GM10248 (cell line): ENCODE data around the gene CRIP2.

Experiments
- CTCF ChIA-PET: fragments of 300-600 bp; sonication (Branson Sonifier 250); formaldehyde crosslinking; extraction: SDS; loops from one replicate; lab custom pipeline; 2021; ENCODE audit warnings: antibody characterized with exemption; lab: Yijun Ruan, JAX
- POLR2A ChIA-PET: fragments of 350-650 bp; sonication (Branson Sonifier 250); formaldehyde crosslinking; extraction: SDS; loops from one replicate; lab custom pipeline; 2020; ENCODE audit warnings: antibody characterized with exemption; lab: Yijun Ruan, JAX
- DNase-seq: peaks from one replicate; pipeline ENCODE4 v3.0.0; 2012; ENCODE audit errors: extremely low spot score
- TF ChIP-seq, protein P1 (sequence below): IDR thresholded peaks from 2 replicates; pipeline ENCODE4 v1.5.1; 2012; ENCODE audit warnings: mild to moderate bottlenecking, low read depth; ENCODE audit errors: extremely low read depth, missing control alignments, control extremely low read depth

The CRIP2 gene

GRCh38 chr14:105473033-105473676 lies 1.5 kb upstream of the CRIP2 start:
- ChIA-PET POLR2A (no interaction called here), CTCF (interaction anchor here (4.9 kb wide), 1 partner anchor 8 kb away, joined by 35 read pairs; no protein-coding TSS in a partner anchor)
- TF ChIP-seq, protein P1, sequence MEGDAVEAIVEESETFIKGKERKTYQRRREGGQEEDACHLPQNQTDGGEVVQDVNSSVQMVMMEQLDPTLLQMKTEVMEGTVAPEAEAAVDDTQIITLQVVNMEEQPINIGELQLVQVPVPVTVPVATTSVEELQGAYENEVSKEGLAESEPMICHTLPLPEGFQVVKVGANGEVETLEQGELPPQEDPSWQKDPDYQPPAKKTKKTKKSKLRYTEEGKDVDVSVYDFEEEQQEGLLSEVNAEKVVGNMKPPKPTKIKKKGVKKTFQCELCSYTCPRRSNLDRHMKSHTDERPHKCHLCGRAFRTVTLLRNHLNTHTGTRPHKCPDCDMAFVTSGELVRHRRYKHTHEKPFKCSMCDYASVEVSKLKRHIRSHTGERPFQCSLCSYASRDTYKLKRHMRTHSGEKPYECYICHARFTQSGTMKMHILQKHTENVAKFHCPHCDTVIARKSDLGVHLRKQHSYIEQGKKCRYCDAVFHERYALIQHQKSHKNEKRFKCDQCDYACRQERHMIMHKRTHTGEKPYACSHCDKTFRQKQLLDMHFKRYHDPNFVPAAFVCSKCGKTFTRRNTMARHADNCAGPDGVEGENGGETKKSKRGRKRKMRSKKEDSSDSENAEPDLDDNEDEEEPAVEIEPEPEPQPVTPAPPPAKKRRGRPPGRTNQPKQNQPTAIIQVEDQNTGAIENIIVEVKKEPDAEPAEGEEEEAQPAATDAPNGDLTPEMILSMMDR, result no peak
- DNase-seq, result no peak

DNA sequence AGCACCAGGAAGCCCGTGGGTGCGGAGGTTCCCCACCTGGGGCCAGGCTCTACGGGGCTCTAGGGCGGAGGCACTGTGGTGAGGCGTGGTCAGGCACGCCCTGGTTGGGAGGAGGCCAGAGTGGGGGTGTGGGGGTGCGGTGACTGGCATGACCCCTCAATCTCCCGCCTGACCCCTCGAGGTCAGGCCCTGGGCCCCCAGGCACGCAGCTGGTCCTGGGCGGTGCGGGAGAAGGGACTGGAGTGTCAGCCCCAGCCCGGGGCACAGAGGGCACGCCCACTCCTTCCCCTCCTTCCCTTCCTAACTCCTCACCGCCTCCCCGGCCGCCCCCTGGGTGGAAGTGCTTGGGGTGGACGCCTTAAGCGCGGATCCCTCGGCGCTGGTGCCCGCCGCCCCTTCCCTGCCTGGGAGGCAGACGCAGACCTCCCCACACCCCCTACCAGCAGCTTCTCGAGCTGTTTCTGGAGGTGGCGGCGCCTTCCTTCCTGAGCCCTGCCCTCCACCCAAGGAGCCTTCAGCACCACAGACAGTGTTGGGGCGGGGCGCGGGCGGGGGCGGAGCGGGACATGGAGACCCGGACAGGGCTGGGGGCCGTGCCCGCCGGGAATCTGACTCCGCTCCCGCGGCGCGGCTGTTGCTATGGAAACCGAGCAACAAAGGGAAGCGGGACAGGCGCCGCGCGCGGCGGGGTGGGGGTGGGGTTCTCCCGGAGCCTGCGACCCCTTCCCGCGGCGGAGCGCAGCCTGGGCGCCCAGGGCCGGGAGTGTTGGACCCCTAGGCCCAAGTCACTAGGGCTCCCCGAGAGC lies 741 bp upstream of the CRIP2 start:
- TF ChIP-seq, protein P1, result no peak
- peak; percentile 66 for DNase-seq
- ChIA-PET POLR2A (no interaction called here), CTCF (interaction anchor here (4.9 kb wide), 1 partner anchor 8 kb away, joined by 35 read pairs; no protein-coding TSS in a partner anchor)

- no peak for DNase-seq
- TF ChIP-seq, protein P1, result no peak
- POLR2A ChIA-PET, result no interaction called here
- CTCF ChIA-PET, result interaction anchor here (1.2 to 2.7 kb wide), 2 partner anchors 14 to 104 kb away, joined by 3 to 10 read pairs; no protein-coding TSS in a partner anchor
These were observed 862 bp downstream of the CRIP2 start for GRCh38 chr14:105475269-105476096.

DNA sequence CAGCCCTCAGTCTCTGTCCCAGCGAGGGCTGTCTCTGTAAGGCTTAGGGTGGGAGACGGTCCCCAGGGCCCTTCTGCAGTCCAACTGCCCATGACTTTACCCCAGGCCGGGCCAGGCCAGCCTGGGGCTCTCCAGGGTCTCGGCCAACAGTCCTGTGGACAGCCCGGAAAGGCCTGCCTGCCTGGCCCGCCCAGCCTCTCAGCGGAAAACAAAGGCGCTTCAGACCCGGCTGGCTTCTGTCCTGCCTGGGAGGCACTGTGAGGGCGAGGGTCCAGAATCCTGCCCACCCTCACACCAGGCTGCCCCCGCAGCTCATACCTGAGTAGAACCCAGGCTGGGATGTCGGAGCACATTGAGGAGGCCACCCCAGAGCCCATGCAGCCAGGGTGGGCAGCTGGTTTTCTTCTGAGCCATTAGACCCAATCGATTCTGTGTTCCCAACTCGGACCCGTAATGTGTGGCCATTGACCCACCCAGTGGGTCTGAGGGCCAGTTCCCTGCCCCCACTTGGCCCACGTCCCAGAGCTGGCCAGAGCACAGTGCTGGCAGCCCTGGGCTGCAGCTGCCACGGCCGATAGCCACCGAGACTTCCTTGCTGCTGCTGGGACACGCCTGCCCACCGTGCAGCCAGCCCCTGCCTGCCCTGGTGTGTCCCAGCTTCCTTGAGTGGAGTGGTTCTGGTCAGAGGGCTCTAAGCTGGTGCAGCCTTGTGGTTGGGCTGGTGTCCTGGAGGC lies 1.6 kb downstream of the CRIP2 start:
- CTCF ChIA-PET, result interaction anchor here (1.0 to 2.7 kb wide), 5 partner anchors 13 to 106 kb away, joined by 3 to 10 read pairs (median 4); no protein-coding TSS in a partner anchor
- POLR2A ChIA-PET, result no interaction called here
- TF ChIP-seq, protein P1, result no peak
- no peak for DNase-seq

DNA sequence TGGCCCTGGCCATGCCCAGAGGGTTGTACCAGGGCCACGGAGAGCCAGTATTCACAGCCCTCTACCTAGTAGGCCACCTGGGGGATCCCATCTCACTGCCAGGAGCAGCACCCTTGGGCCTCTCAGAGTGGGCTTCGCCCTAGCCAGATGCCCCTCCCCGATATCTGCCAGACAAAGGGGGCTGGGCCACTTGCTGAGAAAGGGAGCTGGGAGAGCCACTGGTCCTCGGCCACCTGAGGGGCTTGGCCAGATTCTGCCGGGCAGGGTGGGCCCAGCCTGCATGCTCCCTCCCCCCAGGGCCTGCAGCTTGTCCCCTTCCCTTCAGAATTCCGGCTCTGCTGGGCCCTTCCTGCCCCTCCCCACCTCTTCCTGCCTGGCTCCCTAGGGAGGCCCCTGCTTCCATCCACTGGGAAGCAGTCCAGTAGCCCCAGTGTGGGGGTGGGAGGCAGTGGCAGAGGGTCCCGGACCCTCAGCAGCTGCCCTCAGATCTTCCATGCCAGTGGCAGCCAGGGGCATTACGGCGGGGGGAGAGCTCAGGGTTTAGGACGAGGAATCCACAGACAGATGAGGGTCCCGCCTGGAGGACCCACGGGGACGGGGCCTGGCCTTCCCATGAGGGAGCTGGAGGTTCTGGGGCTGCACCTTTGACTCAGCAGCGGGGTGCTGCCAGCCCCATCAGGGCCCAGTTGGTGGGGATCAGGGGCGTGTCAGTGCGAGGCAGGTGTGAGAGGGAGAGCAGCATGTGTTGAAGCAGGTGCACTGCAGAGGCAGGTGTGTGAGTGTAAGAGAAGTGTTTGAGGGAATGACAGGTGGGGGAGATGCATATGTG lies 2.4 kb downstream of the CRIP2 start:
- ChIA-PET CTCF (interaction anchor here (1.0 to 2.7 kb wide), 5 partner anchors 13 to 107 kb away, joined by 3 to 10 read pairs (median 4); no protein-coding TSS in a partner anchor), POLR2A (no interaction called here)
- DNase-seq, result no peak
- TF ChIP-seq, protein P1, result no peak
